Mammary epithelial cell (primary cell): ENCODE results near the gene SORCS1.

Experiments used
- CTCF ChIP-seq, 2 donors: IDR thresholded peaks in 1 of 2; conservative IDR thresholded peaks in 1 of 2; 2 replicates each; pipeline ENCODE4 v1.5.1; 2011 to 2012; ENCODE audit warnings: inconsistent platforms in 2 of 2, low read length in 2 of 2, mild to moderate bottlenecking in 2 of 2, control low read depth in 1 of 2, low read depth in 1 of 2; ENCODE audit not compliant: insufficient read depth in 1 of 2; ENCODE audit errors: extremely low read depth in 1 of 2
- EZH2 ChIP-seq: IDR thresholded peaks from 2 replicates; pipeline ENCODE4 v1.6.1; 2012; ENCODE audit warnings: low read length, inconsistent platforms, borderline replicate concordance

- TF ChIP-seq CTCF (conservative IDR thresholded peaks at IDR 0.05 in 1 of 2, IDR thresholded peaks at IDR 0.05 in 1 of 2; ENCODE audit: extremely low read depth in 1 of 2, insufficient read depth in 1 of 2, low read depth in 1 of 2, low read length in 2 of 2), result no peak
- no peak for TF ChIP-seq EZH2
These were observed 569.2 kb downstream of the SORCS1 start for GRCh38 chr10:106595281-106595680.
